ENCODE results near the gene KLHL21. TPM values are rescaled to one million over a fixed set of nuclear protein-coding genes. Genes with fewer than 3 reads are reported as not detected.

The KLHL21 gene
- total and polyA plus RNA-seq, 9 of the 15 experiments (the other 6 are each of a cell fraction or from before 2014, with no cell fraction given) = 2.1 to 42.1 (median 17.5) TPM

DNA sequence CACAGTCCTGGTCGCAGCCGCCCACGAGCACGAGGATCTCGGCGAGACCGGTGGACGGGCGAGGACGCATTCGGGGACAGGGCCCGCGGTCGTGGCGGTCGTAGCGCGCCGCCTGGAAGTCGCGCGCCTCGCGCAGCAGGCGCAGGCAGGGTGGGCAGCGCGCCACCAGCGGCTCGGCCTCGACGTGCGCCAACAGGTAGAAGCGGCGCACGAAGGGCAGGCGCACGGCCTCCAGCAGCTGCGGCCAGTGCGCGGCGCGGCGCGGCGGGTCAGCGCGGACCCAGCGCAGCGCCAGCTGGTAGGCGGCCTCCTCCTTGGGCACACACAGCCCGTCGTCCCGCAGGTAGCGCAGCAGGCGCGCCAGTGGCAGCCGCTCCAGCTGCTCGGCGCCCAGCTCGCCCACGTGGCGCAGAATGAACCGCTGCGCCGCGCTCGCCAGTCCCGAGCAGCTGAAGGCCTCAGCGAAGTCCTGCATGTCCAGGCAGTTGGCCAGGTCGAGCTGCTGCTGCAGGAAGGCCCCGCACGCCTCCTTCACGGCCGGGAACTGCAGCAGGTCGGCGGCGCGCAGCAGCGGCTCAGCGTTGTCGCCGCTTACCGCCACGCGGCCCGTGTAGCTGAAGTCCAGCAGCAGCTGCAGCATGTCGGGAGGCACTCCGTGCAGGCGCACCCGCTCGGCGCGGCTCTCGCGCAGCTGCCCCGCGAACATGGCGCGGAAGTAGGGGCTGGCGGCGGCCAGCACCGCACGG, 573 bp downstream of the KLHL21 start (continued):
- no peak for TF ChIP-seq RAD51 (IDR thresholded peaks at IDR 0.05; ENCODE audit: borderline replicate concordance, low read depth)
- peak; percentile 81 for TF ChIP-seq CHD2 (IDR thresholded peaks at IDR 0.05; ENCODE audit: low read depth, low read length)
- TF ChIP-seq ZNF707 (CRISPR knock-in tag; conservative IDR thresholded peaks at IDR 0.05) = no peak
- TF ChIP-seq ZC3H4 (CRISPR knock-in tag; IDR thresholded peaks at IDR 0.05; ENCODE audit: borderline replicate concordance) = no peak
- TF ChIP-seq, protein P1, sequence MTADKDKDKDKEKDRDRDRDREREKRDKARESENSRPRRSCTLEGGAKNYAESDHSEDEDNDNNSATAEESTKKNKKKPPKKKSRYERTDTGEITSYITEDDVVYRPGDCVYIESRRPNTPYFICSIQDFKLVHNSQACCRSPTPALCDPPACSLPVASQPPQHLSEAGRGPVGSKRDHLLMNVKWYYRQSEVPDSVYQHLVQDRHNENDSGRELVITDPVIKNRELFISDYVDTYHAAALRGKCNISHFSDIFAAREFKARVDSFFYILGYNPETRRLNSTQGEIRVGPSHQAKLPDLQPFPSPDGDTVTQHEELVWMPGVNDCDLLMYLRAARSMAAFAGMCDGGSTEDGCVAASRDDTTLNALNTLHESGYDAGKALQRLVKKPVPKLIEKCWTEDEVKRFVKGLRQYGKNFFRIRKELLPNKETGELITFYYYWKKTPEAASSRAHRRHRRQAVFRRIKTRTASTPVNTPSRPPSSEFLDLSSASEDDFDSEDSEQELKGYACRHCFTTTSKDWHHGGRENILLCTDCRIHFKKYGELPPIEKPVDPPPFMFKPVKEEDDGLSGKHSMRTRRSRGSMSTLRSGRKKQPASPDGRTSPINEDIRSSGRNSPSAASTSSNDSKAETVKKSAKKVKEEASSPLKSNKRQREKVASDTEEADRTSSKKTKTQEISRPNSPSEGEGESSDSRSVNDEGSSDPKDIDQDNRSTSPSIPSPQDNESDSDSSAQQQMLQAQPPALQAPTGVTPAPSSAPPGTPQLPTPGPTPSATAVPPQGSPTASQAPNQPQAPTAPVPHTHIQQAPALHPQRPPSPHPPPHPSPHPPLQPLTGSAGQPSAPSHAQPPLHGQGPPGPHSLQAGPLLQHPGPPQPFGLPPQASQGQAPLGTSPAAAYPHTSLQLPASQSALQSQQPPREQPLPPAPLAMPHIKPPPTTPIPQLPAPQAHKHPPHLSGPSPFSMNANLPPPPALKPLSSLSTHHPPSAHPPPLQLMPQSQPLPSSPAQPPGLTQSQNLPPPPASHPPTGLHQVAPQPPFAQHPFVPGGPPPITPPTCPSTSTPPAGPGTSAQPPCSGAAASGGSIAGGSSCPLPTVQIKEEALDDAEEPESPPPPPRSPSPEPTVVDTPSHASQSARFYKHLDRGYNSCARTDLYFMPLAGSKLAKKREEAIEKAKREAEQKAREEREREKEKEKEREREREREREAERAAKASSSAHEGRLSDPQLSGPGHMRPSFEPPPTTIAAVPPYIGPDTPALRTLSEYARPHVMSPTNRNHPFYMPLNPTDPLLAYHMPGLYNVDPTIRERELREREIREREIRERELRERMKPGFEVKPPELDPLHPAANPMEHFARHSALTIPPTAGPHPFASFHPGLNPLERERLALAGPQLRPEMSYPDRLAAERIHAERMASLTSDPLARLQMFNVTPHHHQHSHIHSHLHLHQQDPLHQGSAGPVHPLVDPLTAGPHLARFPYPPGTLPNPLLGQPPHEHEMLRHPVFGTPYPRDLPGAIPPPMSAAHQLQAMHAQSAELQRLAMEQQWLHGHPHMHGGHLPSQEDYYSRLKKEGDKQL (CRISPR knock-in tag; IDR thresholded peaks at IDR 0.05; ENCODE audit: borderline replicate concordance) = peak; percentile 86; the same call in 1 of the 2 replicates
- TF ChIP-seq HMG20B (CRISPR knock-in tag; IDR thresholded peaks at IDR 0.05) = no peak
- no peak; the same call in none of the 2 replicates for TF ChIP-seq ZBTB9 (CRISPR knock-in tag; IDR thresholded peaks at IDR 0.05)
- peak; percentile 23; the same call in 1 of the 2 replicates for TF ChIP-seq CAMTA2 (CRISPR knock-in tag; conservative IDR thresholded peaks at IDR 0.05)
- TF ChIP-seq ZNF436 (CRISPR knock-in tag; IDR thresholded peaks at IDR 0.05) = no peak
- TF ChIP-seq, protein P2, sequence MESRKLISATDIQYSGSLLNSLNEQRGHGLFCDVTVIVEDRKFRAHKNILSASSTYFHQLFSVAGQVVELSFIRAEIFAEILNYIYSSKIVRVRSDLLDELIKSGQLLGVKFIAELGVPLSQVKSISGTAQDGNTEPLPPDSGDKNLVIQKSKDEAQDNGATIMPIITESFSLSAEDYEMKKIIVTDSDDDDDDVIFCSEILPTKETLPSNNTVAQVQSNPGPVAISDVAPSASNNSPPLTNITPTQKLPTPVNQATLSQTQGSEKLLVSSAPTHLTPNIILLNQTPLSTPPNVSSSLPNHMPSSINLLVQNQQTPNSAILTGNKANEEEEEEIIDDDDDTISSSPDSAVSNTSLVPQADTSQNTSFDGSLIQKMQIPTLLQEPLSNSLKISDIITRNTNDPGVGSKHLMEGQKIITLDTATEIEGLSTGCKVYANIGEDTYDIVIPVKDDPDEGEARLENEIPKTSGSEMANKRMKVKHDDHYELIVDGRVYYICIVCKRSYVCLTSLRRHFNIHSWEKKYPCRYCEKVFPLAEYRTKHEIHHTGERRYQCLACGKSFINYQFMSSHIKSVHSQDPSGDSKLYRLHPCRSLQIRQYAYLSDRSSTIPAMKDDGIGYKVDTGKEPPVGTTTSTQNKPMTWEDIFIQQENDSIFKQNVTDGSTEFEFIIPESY (CRISPR knock-in tag; IDR thresholded peaks at IDR 0.05) = 0 out of 2 replicates have a peak, but pooled peaks have one; percentile 25
- TF ChIP-seq TCFL5 (CRISPR knock-in tag; conservative IDR thresholded peaks at IDR 0.05) = no peak
- TF ChIP-seq ZNF79 (CRISPR knock-in tag; IDR thresholded peaks at IDR 0.05; ENCODE audit: low read depth) = no peak
- TF ChIP-seq, protein P3, sequence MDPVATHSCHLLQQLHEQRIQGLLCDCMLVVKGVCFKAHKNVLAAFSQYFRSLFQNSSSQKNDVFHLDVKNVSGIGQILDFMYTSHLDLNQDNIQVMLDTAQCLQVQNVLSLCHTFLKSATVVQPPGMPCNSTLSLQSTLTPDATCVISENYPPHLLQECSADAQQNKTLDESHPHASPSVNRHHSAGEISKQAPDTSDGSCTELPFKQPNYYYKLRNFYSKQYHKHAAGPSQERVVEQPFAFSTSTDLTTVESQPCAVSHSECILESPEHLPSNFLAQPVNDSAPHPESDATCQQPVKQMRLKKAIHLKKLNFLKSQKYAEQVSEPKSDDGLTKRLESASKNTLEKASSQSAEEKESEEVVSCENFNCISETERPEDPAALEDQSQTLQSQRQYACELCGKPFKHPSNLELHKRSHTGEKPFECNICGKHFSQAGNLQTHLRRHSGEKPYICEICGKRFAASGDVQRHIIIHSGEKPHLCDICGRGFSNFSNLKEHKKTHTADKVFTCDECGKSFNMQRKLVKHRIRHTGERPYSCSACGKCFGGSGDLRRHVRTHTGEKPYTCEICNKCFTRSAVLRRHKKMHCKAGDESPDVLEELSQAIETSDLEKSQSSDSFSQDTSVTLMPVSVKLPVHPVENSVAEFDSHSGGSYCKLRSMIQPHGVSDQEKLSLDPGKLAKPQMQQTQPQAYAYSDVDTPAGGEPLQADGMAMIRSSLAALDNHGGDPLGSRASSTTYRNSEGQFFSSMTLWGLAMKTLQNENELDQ (CRISPR knock-in tag; IDR thresholded peaks at IDR 0.05; ENCODE audit: borderline replicate concordance) = no peak
- TF ChIP-seq RB1 (IDR thresholded peaks at IDR 0.05; ENCODE audit: low read depth) = peak; percentile 71; the same call in 1 of the 2 replicates
